ENCODE measurements around the gene CPD. TPM values are rescaled to one million over a fixed set of nuclear protein-coding genes. Genes with fewer than 3 reads are reported as not detected.

Gene CPD
- total and polyA plus RNA-seq, 2 experiments from 2014 or later: 28.0 to 121 TPM

DNA sequence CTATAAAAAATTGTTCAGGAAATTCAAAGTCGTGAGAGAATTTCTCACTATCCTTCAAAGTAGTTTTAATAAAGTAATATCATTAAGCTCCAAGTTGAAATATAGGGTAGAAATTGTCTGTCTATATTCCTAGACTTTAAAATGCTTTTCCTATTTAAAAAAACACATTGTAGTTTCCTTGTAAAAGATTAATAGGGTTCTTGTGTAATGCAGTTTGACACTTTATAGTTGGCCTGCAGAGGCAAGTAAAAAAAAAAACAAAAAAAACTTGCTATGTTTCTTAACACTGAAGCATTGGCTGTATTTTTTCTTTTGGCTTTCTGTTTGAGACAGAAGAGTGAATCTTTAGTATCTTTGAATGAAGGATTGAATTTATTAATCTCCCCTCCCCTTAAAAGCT lies 17.4 kb downstream of the CPD start:
- in situ Hi-C loops (cut with MboI): no loop called here
- H3K36me3 ChIP-seq (ENCODE audit: low read depth): peaks cover 4% of the 10 kb centered on the region; the same call in 1 of the 2 replicates
- no peaks in the 10 kb centered on the region for H3K27me3 ChIP-seq (replicated peaks; ENCODE audit: insufficient read depth)
- no peaks in the 10 kb centered on the region for H3K4me1 ChIP-seq (ENCODE audit: insufficient read depth)
- H3K27ac ChIP-seq: no peak overlapping the region
- 100% methylated on average over 1 of the region's 1 CpG for WGBS, 2 experiments (ENCODE audit: low coverage in 1 of 2, low lambda C conversion rate in 2 of 2, missing lambda C conversion rate in 2 of 2)
- no peak for DNase-seq
- TF ChIP-seq EZH2 (IDR thresholded peaks at IDR 0.05; ENCODE audit: insufficient read depth, poor library complexity, severe bottlenecking) (no peak), EZH2phosphoT487 (IDR thresholded peaks at IDR 0.05; ENCODE audit: insufficient read depth, low read depth) (no peak)
- H2AFZ ChIP-seq: no peak overlapping the region
- no peak overlapping the region for H3K4me3 ChIP-seq
- H3F3A ChIP-seq (ENCODE audit: insufficient read depth): no peaks in the 10 kb centered on the region
- H3K9me3 ChIP-seq (ENCODE audit: low read depth): no peaks in the 10 kb centered on the region
- no peaks in the 10 kb centered on the region for H3K9me2 ChIP-seq (ENCODE audit: insufficient read depth)
- H3K79me2 ChIP-seq (ENCODE audit: insufficient read depth): peaks cover 24% of the 10 kb centered on the region
- H4K20me1 ChIP-seq (ENCODE audit: insufficient read depth): no peaks in the 10 kb centered on the region
- H3K4me2 ChIP-seq (ENCODE audit: unreplicated experiment): no peak overlapping the region
- H3K9ac ChIP-seq: no peak overlapping the region

GRCh38 chr17:30396612-30397011 lies 17.9 kb downstream of the CPD start:
- Histone ChIP-seq H2AFZ (no peak overlapping the region), H4K20me1 (ENCODE audit: insufficient read depth) (no peaks in the 10 kb centered on the region), H3K9me2 (ENCODE audit: insufficient read depth) (no peaks in the 10 kb centered on the region), H3F3A (ENCODE audit: insufficient read depth) (no peaks in the 10 kb centered on the region), H3K9ac (no peak overlapping the region), H3K9me3 (ENCODE audit: low read depth) (no peaks in the 10 kb centered on the region), H3K36me3 (ENCODE audit: low read depth) (peaks cover 4% of the 10 kb centered on the region; the same call in 1 of the 2 replicates), H3K4me2 (ENCODE audit: unreplicated experiment) (no peak overlapping the region), H3K27ac (no peak overlapping the region), H3K27me3 (replicated peaks; ENCODE audit: insufficient read depth) (no peaks in the 10 kb centered on the region), H3K79me2 (ENCODE audit: insufficient read depth) (peaks cover 28% of the 10 kb centered on the region), H3K4me3 (no peak overlapping the region), H3K4me1 (ENCODE audit: insufficient read depth) (no peaks in the 10 kb centered on the region)
- TF ChIP-seq EZH2 (IDR thresholded peaks at IDR 0.05; ENCODE audit: insufficient read depth, poor library complexity, severe bottlenecking): no peak
- no peak for TF ChIP-seq EZH2phosphoT487 (IDR thresholded peaks at IDR 0.05; ENCODE audit: insufficient read depth, low read depth)
- in situ Hi-C loops (cut with MboI): no loop called here
- WGBS, 2 experiments (ENCODE audit: low coverage in 1 of 2, low lambda C conversion rate in 2 of 2, missing lambda C conversion rate in 2 of 2): 78 to 82% methylated on average over 4 of the region's 4 CpGs
- DNase-seq: no peak

DNA sequence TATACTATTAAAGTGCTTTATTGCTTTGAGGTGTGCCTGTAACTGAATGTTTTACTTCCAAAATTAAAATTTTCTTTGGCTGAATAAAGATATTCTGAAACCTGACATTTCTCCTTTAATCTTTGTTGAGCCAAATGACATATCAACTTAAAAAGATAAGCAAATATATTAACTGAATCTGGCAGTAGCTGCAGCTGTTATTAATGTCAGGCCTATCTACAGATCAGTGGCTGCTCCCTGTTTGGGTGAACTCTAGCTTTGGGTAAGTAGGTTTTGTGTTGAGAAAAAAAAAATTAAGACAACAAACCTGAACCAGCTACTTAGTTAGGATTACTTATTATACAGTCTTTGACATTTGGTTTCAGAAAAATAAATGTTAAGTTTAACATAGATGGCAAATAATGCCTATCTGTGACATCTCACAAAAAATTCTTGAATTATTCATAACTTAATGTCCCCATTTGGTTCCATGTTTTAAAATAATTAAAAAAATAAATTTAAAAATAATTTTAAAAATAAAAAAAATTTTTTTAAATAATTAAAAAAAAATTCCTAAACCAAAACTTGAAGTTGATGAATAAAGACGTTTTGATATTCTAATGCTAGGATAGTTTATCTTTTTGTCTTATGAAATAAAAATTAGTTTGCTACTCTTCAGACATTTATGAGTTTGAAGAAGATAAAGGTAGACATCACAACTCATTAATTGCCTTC lies 19.8 kb downstream of the CPD start:
- no peak overlapping the region for H2AFZ ChIP-seq
- peaks cover 45% of the 10 kb centered on the region for H3K79me2 ChIP-seq (ENCODE audit: insufficient read depth)
- no peak overlapping the region for H3K4me2 ChIP-seq (ENCODE audit: unreplicated experiment)
- 95 to 98% methylated on average over 1 of the region's 1 CpG for WGBS, 2 experiments (ENCODE audit: low coverage in 1 of 2, low lambda C conversion rate in 2 of 2, missing lambda C conversion rate in 2 of 2)
- no peaks in the 10 kb centered on the region for H3K27me3 ChIP-seq (replicated peaks; ENCODE audit: insufficient read depth)
- no peaks in the 10 kb centered on the region for H3K9me3 ChIP-seq (ENCODE audit: low read depth)
- H3K27ac ChIP-seq: no peak overlapping the region
- TF ChIP-seq EZH2 (IDR thresholded peaks at IDR 0.05; ENCODE audit: insufficient read depth, poor library complexity, severe bottlenecking) (no peak), EZH2phosphoT487 (IDR thresholded peaks at IDR 0.05; ENCODE audit: insufficient read depth, low read depth) (no peak)
- no peak overlapping the region for H3K9ac ChIP-seq
- in situ Hi-C loops (cut with MboI): no loop called here
- H3F3A ChIP-seq (ENCODE audit: insufficient read depth): no peaks in the 10 kb centered on the region
- no peaks in the 10 kb centered on the region for H3K9me2 ChIP-seq (ENCODE audit: insufficient read depth)
- H3K36me3 ChIP-seq (ENCODE audit: low read depth): peaks cover 4% of the 10 kb centered on the region; the same call in 1 of the 2 replicates
- no peaks in the 10 kb centered on the region for H3K4me1 ChIP-seq (ENCODE audit: insufficient read depth)
- DNase-seq: no peak
- H4K20me1 ChIP-seq (ENCODE audit: insufficient read depth): no peaks in the 10 kb centered on the region
- H3K4me3 ChIP-seq: no peak overlapping the region

- Histone ChIP-seq H3K4me1 (ENCODE audit: insufficient read depth) (peaks cover 10% of the 10 kb centered on the region), H3K36me3 (ENCODE audit: low read depth) (peaks cover 9% of the 10 kb centered on the region; the same call in 1 of the 2 replicates), H3K9me3 (ENCODE audit: low read depth) (no peaks in the 10 kb centered on the region), H2AFZ (no peak overlapping the region), H3K4me2 (ENCODE audit: unreplicated experiment) (no peak overlapping the region), H3K27ac (no peak overlapping the region), H3K9me2 (ENCODE audit: insufficient read depth) (no peaks in the 10 kb centered on the region), H3K27me3 (replicated peaks; ENCODE audit: insufficient read depth) (no peaks in the 10 kb centered on the region), H3K4me3 (no peak overlapping the region), H3K79me2 (ENCODE audit: insufficient read depth) (peaks cover 46% of the 10 kb centered on the region), H3K9ac (no peak overlapping the region), H4K20me1 (ENCODE audit: insufficient read depth) (no peaks in the 10 kb centered on the region), H3F3A (ENCODE audit: insufficient read depth) (peaks cover 5% of the 10 kb centered on the region; the same call in 1 of the 2 replicates)
- DNase-seq: no peak
- TF ChIP-seq EZH2 (IDR thresholded peaks at IDR 0.05; ENCODE audit: insufficient read depth, poor library complexity, severe bottlenecking) (no peak), EZH2phosphoT487 (IDR thresholded peaks at IDR 0.05; ENCODE audit: insufficient read depth, low read depth) (no peak)
- in situ Hi-C loops (cut with MboI): no loop called here
- WGBS, 2 experiments (ENCODE audit: low coverage in 1 of 2, low lambda C conversion rate in 2 of 2, missing lambda C conversion rate in 2 of 2): 89 to 100% methylated on average over 1 of the region's 1 CpG
Measured at GRCh38 chr17:30401097-30401496, 22.4 kb downstream of the CPD start.
